M059J (cell line): ENCODE data around the gene GFRAL. TPM values are rescaled to one million over a fixed set of nuclear protein-coding genes. Genes with fewer than 3 reads are reported as not detected.
A peak's percentile ranks its signal among the peaks of the same experiment; 100 is the strongest.
"Not testable (repeated sequence)": the region's sequence is repeated elsewhere in the genome, so short reads cannot be mapped to it uniquely, and the experiment has no call there.

Experiments used
- DNase-seq: peaks from one replicate; pipeline ENCODE4 v3.0.0-alpha.2; 2012; ENCODE audit warnings: low read depth
- total RNA-seq: library from RNA; depleted of rRNA; stranded (reverse); fragments of >200 nt; shearing (Covaris generic); gene quantifications from 2 replicates; pipeline ENCODE4 v1.2.3, GENCODE V29; 2014; rRNA removed

The GFRAL gene, protein sequence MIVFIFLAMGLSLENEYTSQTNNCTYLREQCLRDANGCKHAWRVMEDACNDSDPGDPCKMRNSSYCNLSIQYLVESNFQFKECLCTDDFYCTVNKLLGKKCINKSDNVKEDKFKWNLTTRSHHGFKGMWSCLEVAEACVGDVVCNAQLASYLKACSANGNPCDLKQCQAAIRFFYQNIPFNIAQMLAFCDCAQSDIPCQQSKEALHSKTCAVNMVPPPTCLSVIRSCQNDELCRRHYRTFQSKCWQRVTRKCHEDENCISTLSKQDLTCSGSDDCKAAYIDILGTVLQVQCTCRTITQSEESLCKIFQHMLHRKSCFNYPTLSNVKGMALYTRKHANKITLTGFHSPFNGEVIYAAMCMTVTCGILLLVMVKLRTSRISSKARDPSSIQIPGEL
- total RNA-seq = not detected in 2 replicates

DNA sequence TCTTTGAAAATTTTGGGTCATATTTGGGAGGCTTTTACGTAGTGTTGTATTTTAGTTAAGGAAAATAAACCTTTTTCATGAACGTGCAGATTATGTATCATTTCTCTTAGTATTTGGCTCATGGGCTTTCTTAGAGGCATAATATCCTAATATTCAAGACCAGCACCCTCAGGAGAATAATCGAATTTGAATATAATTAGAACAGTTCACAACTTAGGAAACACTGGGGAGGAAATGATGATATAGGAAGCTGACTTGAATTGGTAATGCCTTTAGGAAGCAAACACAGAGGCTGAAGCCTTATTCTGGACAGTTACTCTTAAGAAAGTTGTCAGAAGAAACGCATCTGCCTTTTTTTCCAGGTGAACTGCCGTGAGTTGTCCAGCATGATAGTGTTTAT lies at the start of gene GFRAL:
Gene GFRAL, plus strand, starts transcription at position 301 of the 400 bp plus-strand sequence. Its CDS starts 86 bp downstream, at position 387.
- no peak for DNase-seq

DNA sequence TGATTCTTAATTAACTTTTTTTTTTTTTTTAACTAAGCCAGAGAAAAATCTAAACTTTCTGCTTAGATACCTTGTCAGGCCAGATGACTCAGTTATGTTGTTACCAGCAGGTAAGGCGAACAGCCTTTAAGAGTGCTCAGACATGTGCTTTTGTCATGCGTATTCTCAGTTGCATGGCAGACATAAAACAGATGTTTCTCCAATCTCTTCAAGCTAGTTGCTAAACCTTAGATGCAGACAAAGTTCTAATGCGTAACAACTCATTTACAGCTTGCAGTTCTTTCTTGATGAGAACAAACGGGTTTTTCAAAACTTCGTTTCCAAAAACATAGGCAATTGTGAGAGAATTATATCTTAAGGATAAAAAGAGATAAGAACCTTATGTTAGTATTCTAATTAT lies 49.6 kb upstream of the GFRAL start:
- no peak for DNase-seq

DNA sequence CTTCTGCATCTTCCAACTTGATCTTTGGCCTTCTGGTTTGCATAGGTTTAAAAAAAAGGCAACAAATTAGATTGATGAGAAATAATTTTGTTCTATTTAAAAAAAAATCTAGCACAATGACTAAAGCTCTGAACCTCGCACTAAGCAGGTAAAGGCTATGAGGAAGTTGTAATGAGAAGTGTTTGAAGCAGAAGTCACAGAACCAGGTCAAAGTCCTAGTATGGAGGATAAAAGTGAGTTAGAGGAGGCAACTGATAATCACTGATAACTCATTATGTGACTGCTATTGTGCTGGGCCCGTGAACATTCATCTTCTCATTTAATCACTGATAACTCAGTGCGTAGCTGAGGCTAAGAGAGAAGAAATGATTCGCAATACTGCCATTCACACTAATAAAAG lies 46.1 kb upstream of the GFRAL start:
- DNase-seq = no peak

DNA sequence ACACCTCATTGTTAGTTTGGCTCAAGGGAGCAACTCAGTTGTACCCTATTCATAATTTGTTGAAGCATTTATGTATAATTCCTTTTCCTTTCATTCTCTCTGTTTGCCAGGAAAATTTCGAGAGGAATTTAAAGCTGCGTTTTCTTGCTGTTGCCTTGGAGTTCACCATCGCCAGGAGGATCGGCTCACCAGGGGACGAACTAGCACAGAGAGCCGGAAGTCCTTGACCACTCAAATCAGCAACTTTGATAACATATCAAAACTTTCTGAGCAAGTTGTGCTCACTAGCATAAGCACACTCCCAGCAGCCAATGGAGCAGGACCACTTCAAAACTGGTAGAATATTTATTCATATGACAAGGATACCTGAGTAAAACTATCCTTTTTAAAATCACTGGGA lies 45.2 kb upstream of the GFRAL start:
- DNase-seq = no peak

DNA sequence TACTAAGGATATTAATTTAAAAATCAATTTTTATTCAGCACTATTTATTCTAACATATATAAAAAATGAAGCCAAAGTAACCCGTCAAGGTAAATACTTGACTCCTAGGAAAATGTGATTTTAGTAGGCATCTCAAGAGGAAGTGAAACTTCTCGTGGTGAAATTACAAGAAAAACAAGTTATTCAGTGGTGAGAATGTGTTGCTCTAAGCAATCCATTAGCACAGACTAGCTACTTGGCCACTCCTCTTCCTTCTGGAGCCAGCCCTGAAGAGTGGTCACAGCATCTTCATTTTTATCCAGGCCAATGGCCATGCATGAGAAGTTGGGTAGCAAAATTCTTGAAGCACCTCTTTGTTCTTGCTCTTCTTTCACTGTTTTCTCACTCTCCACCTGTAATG lies 40.4 kb upstream of the GFRAL start:
- no peak for DNase-seq

DNA sequence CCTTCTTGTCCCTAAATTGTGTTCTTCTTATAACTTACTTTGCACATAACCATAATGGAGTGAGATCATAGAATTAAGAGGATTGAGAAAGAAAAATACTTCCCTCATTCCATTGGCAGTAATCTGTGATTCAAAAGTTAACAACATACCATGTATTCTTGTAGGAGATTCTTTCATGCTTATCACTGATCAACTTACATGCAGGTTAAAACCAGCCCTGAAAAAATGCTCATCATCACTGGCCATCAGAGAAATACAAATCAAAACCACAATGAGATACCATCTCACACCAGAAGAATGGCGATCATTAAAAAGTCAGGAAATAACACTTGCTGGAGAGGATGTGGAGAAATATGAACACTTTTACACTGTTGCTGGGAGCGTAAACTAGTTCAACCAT lies 36.5 kb upstream of the GFRAL start:
- DNase-seq = no peak

DNA sequence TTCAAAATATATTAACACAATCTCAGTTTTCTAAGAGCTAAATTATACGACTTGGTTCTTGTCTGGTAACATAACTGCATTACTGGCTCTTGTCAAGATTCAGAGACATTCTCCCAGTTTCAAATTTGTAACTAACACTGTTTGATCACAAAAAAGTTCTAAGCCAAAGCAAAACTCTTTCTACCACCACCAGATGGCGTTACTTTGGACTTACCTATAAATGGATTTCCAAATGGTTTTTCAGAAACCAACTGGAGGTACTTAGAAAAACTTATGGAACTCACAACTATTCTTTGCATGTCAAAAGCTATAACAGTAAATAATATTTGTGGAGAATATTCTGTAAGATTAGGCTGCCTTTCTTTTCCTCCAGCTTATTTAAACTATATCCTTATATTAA lies 34.2 kb upstream of the GFRAL start:
- peak; percentile 36 for DNase-seq

DNA sequence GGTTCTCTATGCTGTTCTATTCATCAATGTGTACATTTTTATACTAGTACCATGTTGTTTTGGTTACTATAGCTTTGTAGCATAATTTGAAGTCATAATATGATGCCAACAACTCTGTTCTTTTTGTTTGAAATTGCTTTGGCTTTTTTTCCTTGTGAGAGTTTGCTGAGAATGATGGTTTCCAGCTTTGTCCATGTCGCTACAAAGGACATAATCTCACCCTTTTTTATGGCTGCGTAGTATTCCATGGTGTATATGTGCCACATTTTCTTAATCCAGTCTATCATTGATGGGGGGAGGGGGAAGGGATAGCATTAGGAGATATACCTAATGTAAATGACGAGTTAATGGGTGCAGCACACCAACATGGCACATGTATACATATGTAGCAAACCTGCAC lies 30.1 kb upstream of the GFRAL start:
- not testable (repeated sequence) for DNase-seq

DNA sequence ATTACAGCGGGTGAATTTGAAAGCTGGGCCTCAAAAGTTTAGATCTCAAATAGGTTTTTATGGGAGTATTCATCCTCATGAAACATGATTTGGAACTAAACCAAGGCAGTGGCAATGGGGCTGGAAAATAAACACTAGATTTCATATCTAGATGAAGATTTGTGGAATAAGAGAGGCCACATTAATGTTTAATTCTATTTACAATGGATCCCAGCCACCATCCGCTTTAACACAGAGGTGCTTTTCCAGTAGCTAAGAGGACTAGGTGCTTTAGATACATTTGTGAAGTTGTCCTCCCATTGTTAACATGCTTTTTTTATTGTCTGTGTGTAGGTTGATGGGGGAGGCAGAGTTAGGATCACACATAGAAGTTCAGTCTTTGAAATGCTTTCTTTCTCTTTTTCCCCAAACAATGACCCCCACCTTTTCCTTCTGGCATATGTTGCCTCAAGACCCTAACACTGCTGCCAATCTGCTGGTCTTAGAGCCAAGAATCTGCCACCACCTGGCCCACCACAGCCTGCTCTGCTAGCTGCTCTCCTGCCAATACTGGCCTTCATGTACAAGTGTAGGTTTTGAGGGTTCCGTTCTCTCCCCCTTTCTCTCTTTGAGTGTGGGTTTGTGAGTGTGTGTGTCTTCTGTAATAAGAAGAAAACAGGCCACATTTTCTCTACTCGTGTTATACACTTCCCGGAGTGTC lies 27.8 kb upstream of the GFRAL start:
- DNase-seq = no peak

DNA sequence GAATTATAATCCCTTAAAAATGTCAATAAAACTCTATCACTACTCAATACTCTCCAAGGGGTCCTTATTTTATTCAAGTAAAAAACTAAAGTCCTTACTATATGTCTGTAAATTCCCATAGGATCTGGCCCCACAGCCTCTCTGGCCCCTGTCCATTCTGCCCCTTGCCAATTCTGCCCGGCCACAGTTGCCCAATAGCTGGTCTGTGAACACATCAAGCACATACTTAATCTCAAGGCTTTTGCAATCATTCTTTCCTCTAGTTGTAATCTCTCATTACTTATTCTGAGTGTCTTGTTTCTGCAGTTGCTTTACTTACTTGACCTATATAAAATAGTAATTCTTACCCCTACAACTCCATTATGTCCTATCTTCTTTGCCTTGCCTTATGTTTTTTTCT lies 22.5 kb upstream of the GFRAL start:
- no peak for DNase-seq

DNA sequence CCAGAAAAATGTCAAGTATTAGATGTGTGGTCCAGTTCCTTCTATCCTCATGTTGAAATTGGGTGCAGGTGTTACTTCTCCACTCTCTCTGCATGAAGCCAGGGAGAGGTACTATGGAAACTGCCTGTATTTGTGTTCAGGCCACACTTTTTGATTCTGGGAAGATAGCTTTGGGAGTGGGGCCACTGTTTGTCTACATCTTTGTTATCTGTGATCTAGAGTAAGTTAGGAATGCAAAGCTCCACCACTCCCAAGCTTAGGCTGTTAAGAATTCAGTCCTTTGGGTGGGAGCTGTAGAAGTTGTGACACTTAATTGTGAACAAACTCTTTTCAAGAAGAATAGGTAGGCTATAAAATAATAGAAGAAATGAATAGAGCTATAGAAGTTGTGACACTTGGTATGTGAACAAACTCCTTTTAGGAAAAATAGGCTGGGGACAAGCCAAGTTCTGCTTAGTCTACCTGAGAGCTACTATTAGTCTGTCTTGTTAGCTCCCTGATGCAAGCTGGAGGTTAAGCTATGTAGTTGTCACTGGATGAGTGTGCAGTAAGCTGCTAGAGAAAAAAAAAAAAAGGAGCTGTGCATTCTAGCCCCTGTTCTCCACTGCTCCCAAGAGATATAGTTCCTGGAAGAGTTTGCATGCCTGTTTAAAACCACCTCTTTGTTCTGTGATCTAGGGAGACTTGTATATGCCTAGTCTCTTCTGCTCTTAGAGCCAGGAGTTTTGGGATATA lies 7.1 kb upstream of the GFRAL start:
- DNase-seq = no peak

DNA sequence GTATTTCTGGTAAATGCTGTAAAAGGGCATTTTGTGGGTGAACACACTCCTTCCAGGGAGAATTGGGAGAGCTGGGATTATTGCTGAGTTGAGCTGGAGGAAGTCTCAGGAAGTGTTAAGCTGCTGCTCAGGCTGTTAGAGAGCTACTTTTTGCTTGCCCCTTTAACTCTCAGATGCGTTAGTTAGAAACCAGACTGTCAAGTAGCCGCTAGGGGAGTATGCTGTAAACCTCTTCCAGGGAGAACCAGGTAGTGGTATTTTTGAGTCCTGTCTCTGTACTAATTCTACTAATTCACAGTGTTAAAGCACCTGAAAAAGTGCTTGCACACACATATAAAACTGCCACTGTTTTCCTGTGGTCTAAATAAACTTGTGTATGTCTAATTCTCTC lies 6.6 kb upstream of the GFRAL start:
- no peak for DNase-seq

DNA sequence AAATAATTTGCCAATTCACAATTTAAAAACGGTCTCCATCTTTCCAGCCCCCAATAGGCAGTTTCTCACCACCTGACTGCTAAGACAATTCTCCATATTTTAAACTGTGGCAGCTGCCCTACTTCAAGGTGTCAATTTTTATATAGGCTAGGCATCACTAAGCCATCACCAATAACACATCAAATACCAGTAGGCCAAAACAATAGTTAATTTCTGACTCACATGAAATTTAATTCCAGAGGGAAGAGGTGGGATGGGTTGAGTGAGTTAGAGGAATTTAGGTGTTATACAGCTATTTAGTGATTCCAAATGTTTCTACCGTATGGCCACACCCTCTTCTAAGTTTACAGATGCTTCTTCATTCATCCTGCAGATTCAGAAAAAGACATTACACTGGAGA lies 49.9 kb downstream of the GFRAL start:
- DNase-seq = no peak

DNA sequence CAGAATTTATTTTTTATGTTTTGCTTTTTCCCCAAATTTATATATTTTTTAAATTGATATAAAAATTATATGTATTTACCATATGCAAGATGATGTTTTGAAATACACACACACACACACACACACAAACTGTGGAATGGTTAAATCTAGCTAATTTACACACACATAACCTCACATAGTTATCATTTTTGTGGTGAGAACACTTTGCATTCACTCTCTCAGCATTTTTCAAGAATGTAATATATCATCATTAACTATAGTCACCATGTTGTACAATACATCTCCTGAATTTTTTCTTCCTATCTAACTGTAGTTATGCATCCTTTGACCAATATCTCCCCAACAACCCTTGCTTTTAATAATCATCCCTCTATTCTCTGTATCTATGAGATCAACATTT lies 52.2 kb downstream of the GFRAL start:
- no peak for DNase-seq

DNA sequence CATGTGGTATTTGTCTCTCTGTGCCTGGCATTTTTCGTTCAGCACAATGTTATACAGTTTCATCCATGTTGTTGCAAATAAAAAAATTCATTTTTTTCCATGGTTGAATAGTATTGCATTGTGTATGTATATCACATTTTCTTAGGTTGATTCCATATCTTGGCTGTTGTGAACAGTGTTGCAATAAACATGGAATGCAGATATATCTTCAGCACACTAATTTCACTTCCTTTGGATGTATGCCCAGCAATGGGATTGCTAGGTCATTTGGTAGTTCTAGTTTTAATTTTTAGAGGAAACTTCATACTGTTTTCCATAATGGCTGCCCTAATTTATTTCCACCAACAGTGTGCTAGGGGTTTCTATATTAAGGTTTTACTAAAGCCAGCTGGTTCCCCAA lies 52.6 kb downstream of the GFRAL start:
- no peak for DNase-seq

DNA sequence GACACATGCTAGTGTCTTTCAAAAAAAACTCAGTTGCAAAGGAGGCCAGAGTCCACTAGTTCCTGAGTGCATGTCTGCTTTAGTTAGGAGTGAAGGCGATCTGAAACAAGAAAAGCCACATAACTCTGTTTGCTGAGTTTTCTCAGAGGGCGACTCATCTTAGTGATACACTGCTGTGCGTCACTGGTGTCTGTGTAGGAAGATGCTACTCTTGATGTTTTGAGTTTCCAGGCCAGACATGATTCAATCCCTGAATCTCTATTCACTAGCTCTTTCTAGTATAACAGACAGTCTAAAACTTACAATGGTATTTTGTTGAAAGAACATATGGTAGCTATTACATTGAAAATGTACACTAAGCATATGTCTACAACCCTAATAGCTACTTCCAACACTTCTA lies 60.9 kb downstream of the GFRAL start:
- DNase-seq = no peak

DNA sequence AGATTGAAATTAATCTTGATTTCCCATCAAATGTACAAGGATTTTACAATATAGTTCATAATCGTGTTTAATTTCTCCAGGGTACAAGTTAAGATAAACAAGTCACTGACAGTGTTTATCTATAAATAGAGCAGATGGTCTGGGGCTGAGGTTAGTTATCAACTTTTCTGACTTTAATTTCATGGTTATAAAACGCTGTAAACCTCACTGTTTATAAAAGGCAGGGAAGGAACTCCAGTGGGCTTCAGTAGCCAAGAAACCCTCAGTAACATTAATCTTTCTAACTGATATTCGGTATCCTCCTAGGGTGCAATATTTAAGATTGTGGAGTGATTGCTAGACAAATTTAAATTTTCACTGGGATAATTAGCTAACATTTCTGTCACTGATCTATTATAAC lies 68.6 kb downstream of the GFRAL start:
- peak; percentile 20 for DNase-seq

DNA sequence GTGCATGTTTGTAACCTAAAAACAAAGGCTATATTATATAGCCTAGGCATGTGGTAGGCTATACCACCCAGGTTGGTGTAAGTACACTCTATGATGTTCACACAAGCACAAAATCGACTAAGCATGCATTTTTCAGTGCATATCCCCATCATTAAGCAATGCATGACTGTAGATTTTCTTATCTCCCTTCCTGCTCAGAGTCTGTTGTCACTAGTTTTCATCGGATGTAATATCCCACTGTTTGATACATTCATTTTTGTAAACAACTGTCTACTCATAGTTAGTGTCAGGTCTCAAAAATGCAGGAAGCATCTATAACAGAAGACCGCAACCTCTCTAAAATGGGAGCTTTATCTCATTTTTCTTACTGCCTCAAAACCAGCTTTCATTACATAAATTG lies 70.7 kb downstream of the GFRAL start:
- DNase-seq = peak; percentile 44

DNA sequence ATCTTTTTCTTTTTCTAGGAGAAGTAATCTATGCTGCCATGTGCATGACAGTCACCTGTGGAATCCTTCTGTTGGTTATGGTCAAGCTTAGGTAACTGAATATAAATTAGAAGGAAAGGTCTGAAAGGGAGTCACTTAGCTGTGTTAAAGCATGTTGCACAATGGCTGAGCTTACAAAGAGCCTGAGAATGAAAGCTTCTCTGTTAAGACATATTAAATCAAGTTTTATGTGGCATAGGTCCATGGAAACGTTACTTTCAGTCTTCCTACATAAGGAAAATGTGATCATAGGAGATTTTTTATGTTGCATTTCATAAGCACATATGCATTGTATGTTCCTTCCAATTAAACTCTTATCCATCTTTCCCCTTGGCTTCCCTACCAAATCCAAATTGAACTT lies 72.1 kb downstream of the GFRAL start:
- no peak for DNase-seq

DNA sequence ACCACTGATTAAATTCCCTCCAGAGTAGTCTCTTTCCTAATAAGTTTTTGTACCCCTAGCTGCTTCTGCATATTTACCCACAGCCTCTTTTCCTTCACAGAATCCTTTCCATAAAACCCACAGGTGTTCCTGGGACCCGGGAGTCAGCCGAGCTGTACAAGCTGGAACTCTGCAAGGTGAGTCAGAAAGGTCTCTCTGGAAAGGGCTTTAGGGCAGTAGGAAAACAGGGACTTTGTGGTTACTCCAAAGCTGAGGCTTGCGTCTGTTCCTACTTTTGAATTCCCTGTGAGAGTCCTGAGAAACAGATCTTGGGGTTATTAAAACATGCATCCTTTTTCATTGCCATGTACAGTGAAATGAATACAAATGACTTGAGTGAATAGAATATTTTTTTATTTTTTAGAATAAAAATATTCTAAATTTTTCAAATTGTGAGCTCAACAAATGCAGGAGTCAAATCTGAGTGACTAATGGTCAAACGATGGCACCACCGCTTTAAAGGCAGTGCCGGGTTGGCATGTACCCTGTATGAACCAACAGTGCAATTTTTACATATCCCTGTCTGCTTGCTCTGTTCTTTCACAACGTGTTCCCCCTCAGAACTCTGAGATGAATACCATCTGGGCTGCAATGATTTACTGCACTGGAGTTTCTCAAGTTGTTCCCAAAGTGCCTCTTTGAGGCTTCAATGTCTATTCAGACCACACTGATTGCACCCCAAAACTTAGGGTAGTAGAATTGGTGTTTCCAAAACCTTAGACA lies 78.4 kb downstream of the GFRAL start:
- DNase-seq = peak; percentile 47

DNA sequence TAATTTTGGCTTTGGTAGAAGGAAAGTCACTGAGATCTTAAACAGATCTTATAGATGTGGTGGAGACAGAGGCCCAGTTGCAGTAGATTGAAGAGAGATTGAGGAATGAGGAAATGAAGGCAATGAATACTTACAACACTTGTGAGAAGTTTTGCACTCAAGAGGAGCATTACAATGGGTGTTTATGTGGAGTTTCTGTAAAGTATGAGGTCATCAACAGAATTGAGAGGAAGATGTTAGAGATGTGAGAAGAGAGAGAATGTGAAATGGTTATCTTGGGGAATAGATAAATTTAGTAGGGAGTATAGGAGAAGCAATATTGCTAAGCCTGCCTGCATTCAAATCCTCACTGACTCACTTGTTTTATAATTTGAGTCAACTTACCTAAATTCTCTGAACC lies 83.4 kb downstream of the GFRAL start:
- DNase-seq = no peak

DNA sequence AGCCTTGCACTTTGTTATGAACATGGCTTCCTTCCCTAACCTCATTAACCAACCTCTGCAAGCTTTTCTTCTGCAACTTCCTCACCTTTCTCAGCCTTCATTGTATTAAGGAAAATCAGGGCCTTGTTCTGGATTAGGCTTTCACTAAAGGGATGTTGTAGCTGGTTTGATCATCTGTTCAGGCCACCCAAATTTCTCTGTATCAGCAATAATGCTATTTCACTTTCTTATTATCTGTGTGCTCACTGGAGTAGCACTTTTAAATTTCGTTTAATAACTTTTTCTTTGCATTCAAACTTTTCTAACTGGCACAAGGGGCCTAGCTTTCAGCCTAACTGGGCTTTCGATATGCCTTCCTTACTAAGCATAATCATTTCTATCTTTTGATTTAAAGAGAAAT lies 96.7 kb downstream of the GFRAL start:
- no peak for DNase-seq
